ENCODE data around the gene MEF2D.

Gene MEF2D

GRCh38 chr1:156471496-156472490, 28.8 kb downstream of the MEF2D start:
- Histone ChIP-seq H3K9ac (ENCODE audit: low read depth, low read length) (no peak overlapping the region), H3K4me3 (ENCODE audit: low read length) (no peak overlapping the region), H3K9me3 (ENCODE audit: insufficient read depth, low read depth, low read length) (no peaks in the 10 kb centered on the region), H3K27ac (ENCODE audit: low read length) (no peak overlapping the region), H3K4me1 (ENCODE audit: insufficient read depth, low read length) (peaks cover 5% of the 10 kb centered on the region; the same call in 1 of the 2 replicates), H3K36me3 (ENCODE audit: insufficient read depth, low read depth, low read length) (peaks cover 46% of the 10 kb centered on the region), H3K27me3 (ENCODE audit: insufficient read depth, low read length) (no peaks in the 10 kb centered on the region)

DNA sequence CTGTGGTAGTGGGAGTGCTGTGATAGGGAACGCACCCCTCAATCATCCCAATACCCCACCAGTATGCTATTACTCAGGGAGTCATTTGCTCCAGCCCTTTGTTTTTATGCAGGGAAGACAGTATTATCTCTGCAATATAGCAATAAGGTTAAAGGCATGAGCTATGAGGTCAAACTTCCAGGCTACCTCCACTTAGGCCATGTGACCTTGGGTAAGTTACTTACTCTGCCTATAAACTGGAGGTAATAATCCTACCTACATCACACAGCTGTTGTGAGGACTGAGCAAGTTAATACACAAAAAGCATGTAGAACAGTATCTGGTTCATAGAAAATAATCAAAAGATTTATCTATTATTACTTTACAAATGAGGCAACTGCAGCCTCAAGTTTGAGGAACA, 30.1 kb downstream of the MEF2D start:
- H3K4me1 ChIP-seq (ENCODE audit: insufficient read depth, low read length): no peaks in the 10 kb centered on the region
- H3K4me3 ChIP-seq (ENCODE audit: low read length): no peak overlapping the region
- H3K27ac ChIP-seq (ENCODE audit: low read length): no peak overlapping the region
- no peaks in the 10 kb centered on the region for H3K27me3 ChIP-seq (ENCODE audit: insufficient read depth, low read length)
- H3K36me3 ChIP-seq (ENCODE audit: insufficient read depth, low read depth, low read length): peaks cover 33% of the 10 kb centered on the region
- no peaks in the 10 kb centered on the region for H3K9me3 ChIP-seq (ENCODE audit: insufficient read depth, low read depth, low read length)
- H3K9ac ChIP-seq (ENCODE audit: low read depth, low read length): no peak overlapping the region

- no peaks in the 10 kb centered on the region for H3K27me3 ChIP-seq (ENCODE audit: insufficient read depth, low read length)
- peaks cover 9% of the 10 kb centered on the region; the same call in 1 of the 2 replicates for H3K4me1 ChIP-seq (ENCODE audit: insufficient read depth, low read length)
- H3K36me3 ChIP-seq (ENCODE audit: insufficient read depth, low read depth, low read length): peaks cover 18% of the 10 kb centered on the region
- H3K9ac ChIP-seq (ENCODE audit: low read depth, low read length): no peak overlapping the region
- H3K9me3 ChIP-seq (ENCODE audit: insufficient read depth, low read depth, low read length): no peaks in the 10 kb centered on the region
- H3K4me3 ChIP-seq (ENCODE audit: low read length): no peak overlapping the region
- H3K27ac ChIP-seq (ENCODE audit: low read length): no peak overlapping the region
Measured at GRCh38 chr1:156468693-156469345, 31.8 kb downstream of the MEF2D start.

DNA sequence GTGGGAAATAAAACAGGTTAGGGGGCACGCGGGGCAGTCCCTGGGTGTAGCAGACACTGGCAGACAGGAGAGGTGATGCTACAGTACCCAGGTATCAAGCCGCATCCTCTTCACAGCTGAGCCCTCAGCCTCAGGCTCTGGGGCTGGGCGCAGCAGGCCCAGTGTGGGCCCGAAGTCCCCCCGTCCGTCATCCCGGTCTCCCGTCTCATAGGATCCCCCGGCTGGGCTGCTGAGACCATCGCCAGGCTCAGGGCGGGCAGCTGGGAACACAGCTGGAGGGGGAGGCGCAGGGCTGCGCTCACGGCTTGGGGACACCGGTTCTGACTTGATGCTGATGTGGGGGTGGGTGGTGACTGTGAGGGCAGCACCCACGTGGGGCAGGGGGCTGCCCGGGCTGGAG, 32.7 kb downstream of the MEF2D start:
- H3K4me1 ChIP-seq (ENCODE audit: insufficient read depth, low read length): peaks cover 16% of the 10 kb centered on the region; the same call in 1 of the 2 replicates
- H3K27ac ChIP-seq (ENCODE audit: low read length): no peak overlapping the region
- H3K4me3 ChIP-seq (ENCODE audit: low read length): no peak overlapping the region
- no peaks in the 10 kb centered on the region for H3K9me3 ChIP-seq (ENCODE audit: insufficient read depth, low read depth, low read length)
- no peaks in the 10 kb centered on the region for H3K27me3 ChIP-seq (ENCODE audit: insufficient read depth, low read length)
- peaks cover 12% of the 10 kb centered on the region; the same call in 1 of the 2 replicates for H3K36me3 ChIP-seq (ENCODE audit: insufficient read depth, low read depth, low read length)
- H3K9ac ChIP-seq (ENCODE audit: low read depth, low read length): no peak overlapping the region

DNA sequence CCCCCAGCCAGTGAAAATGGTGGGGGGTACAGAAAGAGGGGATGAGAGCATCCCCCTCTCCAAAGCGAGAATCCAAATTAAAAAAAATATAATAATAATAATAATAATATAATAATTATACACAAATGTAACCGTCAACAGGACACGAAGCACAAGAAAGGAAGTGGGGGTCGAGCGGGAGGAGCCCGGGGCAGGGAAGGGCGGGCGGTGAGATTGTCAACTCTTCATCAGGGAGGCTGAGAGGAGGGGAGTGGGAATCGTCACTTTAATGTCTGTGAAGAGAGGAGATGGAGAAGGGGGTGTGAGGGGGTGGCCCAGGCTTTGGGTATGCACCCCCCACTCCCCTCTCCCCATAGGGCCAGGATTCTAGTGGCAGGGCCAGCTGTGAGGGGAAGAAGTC, 33.2 kb downstream of the MEF2D start:
- no peak overlapping the region for H3K4me3 ChIP-seq (ENCODE audit: low read length)
- H3K27me3 ChIP-seq (ENCODE audit: insufficient read depth, low read length): no peaks in the 10 kb centered on the region
- no peak overlapping the region for H3K27ac ChIP-seq (ENCODE audit: low read length)
- no peaks in the 10 kb centered on the region for H3K9me3 ChIP-seq (ENCODE audit: insufficient read depth, low read depth, low read length)
- peaks cover 12% of the 10 kb centered on the region; the same call in 1 of the 2 replicates for H3K36me3 ChIP-seq (ENCODE audit: insufficient read depth, low read depth, low read length)
- peaks cover 16% of the 10 kb centered on the region; the same call in 1 of the 2 replicates for H3K4me1 ChIP-seq (ENCODE audit: insufficient read depth, low read length)
- no peak overlapping the region for H3K9ac ChIP-seq (ENCODE audit: low read depth, low read length)

GRCh38 chr1:156465747-156466365, 34.7 kb downstream of the MEF2D start:
- H3K9me3 ChIP-seq (ENCODE audit: insufficient read depth, low read depth, low read length): no peaks in the 10 kb centered on the region
- peaks cover 6% of the 10 kb centered on the region; the same call in 1 of the 2 replicates for H3K36me3 ChIP-seq (ENCODE audit: insufficient read depth, low read depth, low read length)
- H3K4me3 ChIP-seq (ENCODE audit: low read length): no peak overlapping the region
- peaks cover 16% of the 10 kb centered on the region; the same call in 1 of the 2 replicates for H3K4me1 ChIP-seq (ENCODE audit: insufficient read depth, low read length)
- no peak overlapping the region for H3K9ac ChIP-seq (ENCODE audit: low read depth, low read length)
- H3K27ac ChIP-seq (ENCODE audit: low read length): no peak overlapping the region
- no peaks in the 10 kb centered on the region for H3K27me3 ChIP-seq (ENCODE audit: insufficient read depth, low read length)

DNA sequence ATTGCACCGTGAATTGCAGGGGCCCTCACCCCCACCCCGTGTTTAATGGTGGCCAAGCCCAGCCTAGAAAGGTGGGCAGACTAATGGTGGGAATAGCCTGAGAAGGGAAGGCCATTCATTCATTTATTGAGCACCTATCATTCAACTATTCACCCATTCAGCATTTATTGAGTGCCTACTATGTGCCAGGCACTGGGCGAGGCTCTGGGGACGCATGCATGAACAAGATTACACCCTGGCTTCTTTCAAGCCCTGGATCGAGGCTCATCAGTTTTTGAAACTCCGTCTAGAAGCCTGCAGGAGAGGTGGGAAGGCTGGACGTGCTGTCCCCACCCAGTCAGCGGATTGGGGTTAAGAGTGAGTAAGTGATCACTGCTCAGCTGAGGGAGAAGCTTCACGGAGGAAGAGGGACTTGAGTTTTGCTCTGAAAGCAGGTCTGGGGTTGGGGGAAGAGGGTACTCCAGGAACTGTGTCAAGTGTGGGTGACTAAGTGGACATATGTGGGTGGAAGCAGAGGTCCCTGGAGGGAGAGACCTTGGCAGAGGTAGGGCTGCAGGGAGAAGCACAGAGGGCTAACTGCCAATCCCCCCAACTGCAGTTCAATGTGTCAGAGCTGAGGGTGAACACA, 35.6 kb downstream of the MEF2D start:
- H3K9ac ChIP-seq (ENCODE audit: low read depth, low read length): no peak overlapping the region
- H3K27me3 ChIP-seq (ENCODE audit: insufficient read depth, low read length): no peaks in the 10 kb centered on the region
- H3K9me3 ChIP-seq (ENCODE audit: insufficient read depth, low read depth, low read length): no peaks in the 10 kb centered on the region
- H3K27ac ChIP-seq (ENCODE audit: low read length): no peak overlapping the region
- H3K4me3 ChIP-seq (ENCODE audit: low read length): no peak overlapping the region
- H3K4me1 ChIP-seq (ENCODE audit: insufficient read depth, low read length): peaks cover 16% of the 10 kb centered on the region; the same call in 1 of the 2 replicates
- H3K36me3 ChIP-seq (ENCODE audit: insufficient read depth, low read depth, low read length): peaks cover 6% of the 10 kb centered on the region; the same call in 1 of the 2 replicates

- Histone ChIP-seq H3K27ac (ENCODE audit: low read length) (no peak overlapping the region), H3K4me3 (ENCODE audit: low read length) (no peak overlapping the region), H3K9ac (ENCODE audit: low read depth, low read length) (no peak overlapping the region), H3K9me3 (ENCODE audit: insufficient read depth, low read depth, low read length) (no peaks in the 10 kb centered on the region), H3K4me1 (ENCODE audit: insufficient read depth, low read length) (peaks cover 16% of the 10 kb centered on the region; the same call in 1 of the 2 replicates), H3K27me3 (ENCODE audit: insufficient read depth, low read length) (no peaks in the 10 kb centered on the region), H3K36me3 (ENCODE audit: insufficient read depth, low read depth, low read length) (peaks cover 6% of the 10 kb centered on the region; the same call in 1 of the 2 replicates)
Measured at GRCh38 chr1:156464335-156464734, 36.2 kb downstream of the MEF2D start.

GRCh38 chr1:156463874-156464273, 36.7 kb downstream of the MEF2D start:
- no peak overlapping the region for H3K4me3 ChIP-seq (ENCODE audit: low read length)
- peaks cover 5% of the 10 kb centered on the region; the same call in 1 of the 2 replicates for H3K36me3 ChIP-seq (ENCODE audit: insufficient read depth, low read depth, low read length)
- peaks cover 16% of the 10 kb centered on the region; the same call in 1 of the 2 replicates for H3K4me1 ChIP-seq (ENCODE audit: insufficient read depth, low read length)
- no peaks in the 10 kb centered on the region for H3K27me3 ChIP-seq (ENCODE audit: insufficient read depth, low read length)
- no peak overlapping the region for H3K9ac ChIP-seq (ENCODE audit: low read depth, low read length)
- no peak overlapping the region for H3K27ac ChIP-seq (ENCODE audit: low read length)
- no peaks in the 10 kb centered on the region for H3K9me3 ChIP-seq (ENCODE audit: insufficient read depth, low read depth, low read length)

GRCh38 chr1:156462954-156463795, 37.4 kb downstream of the MEF2D start:
- Histone ChIP-seq H3K4me3 (ENCODE audit: low read length) (no peak overlapping the region), H3K36me3 (ENCODE audit: insufficient read depth, low read depth, low read length) (no peaks in the 10 kb centered on the region), H3K27me3 (ENCODE audit: insufficient read depth, low read length) (no peaks in the 10 kb centered on the region), H3K27ac (ENCODE audit: low read length) (no peak overlapping the region), H3K4me1 (ENCODE audit: insufficient read depth, low read length) (peaks cover 16% of the 10 kb centered on the region; the same call in 1 of the 2 replicates), H3K9me3 (ENCODE audit: insufficient read depth, low read depth, low read length) (no peaks in the 10 kb centered on the region), H3K9ac (ENCODE audit: low read depth, low read length) (no peak overlapping the region)
